Stimulated activated CD8-positive, alpha-beta memory T cell treated with anti-CD3 and anti-CD28 coated beads, Interleukin-12 subunit alpha, Interleukin-12 subunit beta, amount 100 ng/mL, for 24 hours (primary cell): ENCODE results near the gene NPAT.
"Not testable (repeated sequence)": the region's sequence is repeated elsewhere in the genome, so short reads cannot be mapped to it uniquely, and the experiment has no call there.

Source experiments
- DNase-seq: peaks from one replicate; pipeline ENCODE4 v3.0.0-alpha.2; 2020; ENCODE audit errors: extremely low read depth

NPAT gene

GRCh38 chr11:108154591-108154990 is 67.8 kb downstream of the NPAT start:
- no peak for DNase-seq

GRCh38 chr11:108148556-108148955 is 73.9 kb downstream of the NPAT start:
- DNase-seq, result no peak

DNA sequence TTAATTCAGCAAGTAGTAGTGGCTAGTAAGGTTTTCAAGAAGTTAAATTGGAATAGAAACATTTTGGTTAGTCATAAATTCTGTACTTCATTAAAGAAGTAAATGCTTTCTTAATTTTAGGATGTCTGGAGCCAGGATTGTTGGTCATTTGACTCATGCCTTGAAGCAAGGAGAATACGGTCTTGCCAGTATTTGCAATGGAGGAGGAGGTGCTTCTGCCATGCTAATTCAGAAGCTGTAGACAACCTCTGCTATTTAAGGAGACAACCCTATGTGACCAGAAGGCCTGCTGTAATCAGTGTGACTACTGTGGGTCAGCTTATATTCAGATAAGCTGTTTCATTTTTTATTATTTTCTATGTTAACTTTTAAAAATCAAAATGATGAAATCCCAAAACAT is 75.3 kb downstream of the NPAT start:
- DNase-seq, result no peak

DNA sequence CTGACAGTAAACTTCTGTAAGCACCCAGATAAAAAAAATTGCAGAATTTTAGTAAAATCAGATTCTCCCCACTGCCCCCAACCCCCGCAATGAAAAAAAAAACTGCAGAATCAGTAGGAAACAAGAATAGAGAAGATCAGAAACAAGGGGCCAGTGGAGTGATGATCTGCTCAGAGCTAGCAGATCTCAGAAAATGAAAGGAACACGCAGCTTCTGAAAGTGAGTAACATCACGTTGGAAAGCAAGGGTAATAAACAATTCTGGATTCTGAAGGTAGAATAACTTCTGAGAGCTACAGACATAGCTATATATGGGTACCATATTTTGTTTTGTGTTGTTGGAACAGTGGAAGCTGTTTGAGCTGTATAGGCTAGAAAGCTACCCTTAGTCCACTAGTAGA is 77.8 kb downstream of the NPAT start:
- DNase-seq, result no peak

GRCh38 chr11:108142304-108142703 is 80.1 kb downstream of the NPAT start:
- no peak for DNase-seq

DNA sequence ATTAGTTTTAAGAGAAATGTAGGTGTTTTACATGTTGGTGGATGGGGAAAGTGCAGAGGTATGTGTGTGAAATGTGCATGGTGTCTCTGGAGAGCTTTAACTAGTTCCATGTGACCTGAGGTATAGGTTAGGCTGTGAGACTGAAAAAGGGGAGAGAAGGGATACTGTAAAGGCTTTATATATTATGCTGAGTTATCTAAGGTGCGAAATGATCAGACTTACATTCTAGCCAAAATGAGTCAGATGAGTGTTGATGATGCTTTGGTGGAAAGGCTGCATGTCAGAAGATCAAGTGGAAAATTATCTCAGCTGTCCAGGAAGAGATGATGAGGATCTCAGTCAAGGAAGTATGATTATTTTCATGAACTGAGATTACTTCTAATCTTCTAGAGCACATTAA is 85.2 kb downstream of the NPAT start:
- no peak for DNase-seq

DNA sequence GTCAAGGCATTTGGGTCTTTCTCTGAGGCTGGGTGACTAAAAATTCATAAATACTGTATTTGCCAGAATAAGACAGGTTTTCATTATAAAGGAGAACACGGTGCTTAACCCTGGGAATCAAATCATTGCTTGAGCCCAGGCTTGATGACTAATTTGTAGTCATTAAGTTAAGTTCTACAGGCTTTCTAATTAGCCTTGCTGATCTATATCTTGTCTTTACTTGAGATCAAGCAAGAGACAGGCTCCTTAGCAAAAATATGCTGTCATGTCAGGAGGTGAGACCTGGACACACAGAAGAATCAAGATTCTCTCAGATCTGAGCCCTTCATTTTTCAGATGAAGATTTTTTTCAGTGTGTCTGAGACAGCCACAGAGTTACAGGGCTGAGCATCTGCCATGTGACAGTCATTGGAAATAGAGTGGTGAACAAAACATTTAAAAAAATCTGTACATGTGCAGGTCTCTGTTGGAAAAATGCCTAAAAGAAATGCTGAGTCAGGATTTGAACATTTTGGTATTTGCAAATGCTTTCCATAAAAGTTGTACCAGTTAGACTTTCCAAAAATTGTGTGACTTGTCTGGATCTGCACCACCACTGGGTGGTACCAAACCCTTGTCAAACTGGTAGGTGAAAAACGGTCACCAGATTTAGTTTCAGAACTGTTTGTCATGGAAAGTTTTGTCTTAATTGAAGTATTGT is 86.4 kb downstream of the NPAT start:
- no peak for DNase-seq

DNA sequence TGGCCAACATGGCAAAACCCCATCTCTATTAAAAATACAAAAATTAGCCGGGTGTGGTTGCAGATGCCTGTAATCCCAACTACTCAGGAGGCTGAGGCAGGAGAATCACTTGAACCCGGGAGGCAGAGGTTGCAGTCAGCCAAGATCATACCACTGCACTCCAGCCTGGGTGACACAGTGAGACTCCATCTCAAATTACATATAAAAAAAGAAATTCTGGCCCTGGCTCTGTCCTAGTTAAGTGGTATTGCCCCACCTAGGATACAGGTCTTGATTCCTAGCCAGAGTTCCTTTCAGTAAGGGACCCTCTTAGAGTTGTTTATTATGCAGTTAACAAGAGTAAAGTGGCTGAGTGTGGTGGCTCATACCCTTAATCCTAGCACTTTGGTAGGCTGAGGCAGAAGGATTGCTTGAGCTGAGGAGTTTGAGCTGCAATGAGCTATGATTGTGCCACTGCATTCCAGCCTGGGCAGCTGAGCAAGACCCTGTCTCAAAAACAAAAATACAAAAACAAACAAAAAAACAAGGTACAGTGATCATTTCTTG is 89.4 kb downstream of the NPAT start:
- DNase-seq, result not testable (repeated sequence)

GRCh38 chr11:108131993-108132392 is 90.4 kb downstream of the NPAT start:
- DNase-seq, result no peak

- DNase-seq, result no peak
These were observed 93.7 kb downstream of the NPAT start for GRCh38 chr11:108128772-108129171.

- no peak for DNase-seq
These were observed 97.3 kb downstream of the NPAT start for GRCh38 chr11:108125096-108125495.

DNA sequence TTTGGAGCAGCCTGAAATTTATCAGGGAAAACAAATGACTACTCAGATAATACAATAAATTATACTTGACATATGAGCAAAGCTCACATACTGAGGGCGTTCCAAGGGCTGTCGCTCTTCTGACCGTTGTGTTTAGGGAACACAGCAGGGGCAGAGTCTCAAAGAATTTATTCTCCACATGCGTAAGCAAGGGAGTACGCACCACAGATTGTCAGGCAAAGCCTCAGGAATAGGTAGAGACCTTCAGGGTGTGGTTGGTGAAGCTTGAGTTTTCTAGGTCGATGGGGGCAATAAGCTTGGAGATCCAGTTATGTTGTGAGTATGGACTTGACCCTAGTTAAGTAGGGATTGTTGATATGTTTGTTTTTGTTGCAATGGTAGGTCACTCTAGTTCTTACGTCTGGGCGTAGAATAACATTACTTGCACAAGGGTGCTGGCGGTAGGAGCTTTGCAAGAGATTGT is 100.2 kb downstream of the NPAT start:
- no peak for DNase-seq

DNA sequence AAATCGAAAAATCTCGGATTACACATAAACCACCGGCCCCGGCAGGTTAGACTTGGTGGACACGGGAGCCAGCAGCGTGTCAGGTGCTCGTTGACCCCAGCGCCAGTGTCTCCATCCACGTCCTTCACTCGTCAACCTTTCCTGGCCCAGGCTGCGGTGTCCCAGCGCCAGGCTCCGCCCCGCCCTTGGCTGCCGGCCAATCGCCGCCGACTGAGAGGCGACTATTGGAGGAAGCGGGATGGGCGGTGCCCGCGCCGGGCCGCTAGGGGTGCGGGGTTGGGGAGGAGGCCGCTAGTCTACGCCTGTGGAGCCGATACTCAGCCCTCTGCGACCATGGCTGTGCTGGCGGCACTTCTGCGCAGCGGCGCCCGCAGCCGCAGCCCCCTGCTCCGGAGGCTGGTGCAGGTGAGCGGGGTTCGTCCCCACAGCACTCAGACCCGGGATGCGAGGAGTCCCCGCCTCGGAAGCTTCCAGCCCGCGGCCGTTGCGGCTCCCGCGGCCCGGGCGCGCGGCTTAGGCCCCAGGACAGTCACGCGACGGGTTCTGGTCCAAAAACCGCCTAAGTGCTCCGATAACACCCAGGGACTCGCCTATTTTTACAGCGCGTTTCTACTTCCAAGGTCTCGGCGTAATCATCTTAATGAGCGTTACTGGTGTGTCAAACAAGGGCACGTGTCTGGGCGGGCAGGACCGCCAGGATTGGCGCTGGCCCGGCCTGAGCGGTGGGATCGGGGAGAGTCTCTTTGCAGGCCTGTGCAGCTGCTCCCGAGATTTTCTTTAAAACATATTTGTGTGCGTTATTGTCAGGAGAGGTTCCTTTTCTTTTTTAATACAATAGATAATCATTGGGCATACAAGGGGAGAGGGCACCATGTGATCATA is 100.9 kb downstream of the NPAT start, which contains the start of gene ACAT1:
ACAT1 (plus strand) TSS at position 294 of the 882 bp plus-strand sequence; CDS start at position 334, 40 bp downstream.
- peak; percentile 90 for DNase-seq

DNA sequence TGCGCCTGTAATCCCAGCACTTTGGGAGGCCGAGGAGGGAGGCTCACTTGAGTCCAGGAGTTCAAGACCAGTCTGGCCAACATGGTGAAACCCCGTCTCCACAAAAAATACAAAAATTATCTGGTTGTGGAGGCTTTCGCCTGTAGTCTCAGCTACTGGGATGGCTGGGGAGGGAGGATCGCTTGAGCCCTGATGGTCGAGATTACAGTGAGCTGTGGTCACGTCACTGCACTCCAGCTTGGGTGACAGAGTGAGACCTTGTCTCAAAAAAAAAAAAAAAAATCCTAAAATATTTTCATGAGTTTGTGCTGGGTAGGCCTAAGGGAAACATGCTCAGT is 101.5 kb downstream of the NPAT start:
- not testable (repeated sequence) for DNase-seq

DNA sequence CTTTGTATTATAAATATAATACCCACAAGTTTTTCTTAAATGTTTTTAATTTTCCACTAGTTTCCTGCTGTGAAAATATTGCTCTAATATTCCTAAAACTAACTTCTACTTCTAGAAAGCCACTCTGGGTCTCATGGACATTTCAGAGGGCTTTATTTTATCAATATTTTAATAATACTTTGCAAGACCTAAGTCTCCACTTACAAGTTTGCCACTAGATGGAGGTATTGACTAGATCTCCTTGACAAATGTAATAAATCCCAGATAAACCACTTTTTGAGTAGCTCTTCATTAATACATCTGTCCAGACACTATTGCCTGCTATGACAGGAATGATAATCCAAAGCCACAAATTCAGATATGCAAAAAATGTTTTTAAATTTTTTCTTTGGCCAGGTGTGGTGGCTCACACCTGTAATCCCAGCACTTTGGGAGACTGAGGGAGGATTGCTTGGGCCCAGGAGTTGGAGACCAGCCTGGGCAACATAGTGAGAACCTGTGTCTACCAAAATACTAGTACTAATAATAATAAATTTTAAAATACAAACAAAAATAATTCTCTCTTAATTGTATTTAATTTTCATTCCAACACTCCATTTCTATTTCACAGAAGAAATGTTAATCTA is 104.6 kb downstream of the NPAT start:
- no peak for DNase-seq

DNA sequence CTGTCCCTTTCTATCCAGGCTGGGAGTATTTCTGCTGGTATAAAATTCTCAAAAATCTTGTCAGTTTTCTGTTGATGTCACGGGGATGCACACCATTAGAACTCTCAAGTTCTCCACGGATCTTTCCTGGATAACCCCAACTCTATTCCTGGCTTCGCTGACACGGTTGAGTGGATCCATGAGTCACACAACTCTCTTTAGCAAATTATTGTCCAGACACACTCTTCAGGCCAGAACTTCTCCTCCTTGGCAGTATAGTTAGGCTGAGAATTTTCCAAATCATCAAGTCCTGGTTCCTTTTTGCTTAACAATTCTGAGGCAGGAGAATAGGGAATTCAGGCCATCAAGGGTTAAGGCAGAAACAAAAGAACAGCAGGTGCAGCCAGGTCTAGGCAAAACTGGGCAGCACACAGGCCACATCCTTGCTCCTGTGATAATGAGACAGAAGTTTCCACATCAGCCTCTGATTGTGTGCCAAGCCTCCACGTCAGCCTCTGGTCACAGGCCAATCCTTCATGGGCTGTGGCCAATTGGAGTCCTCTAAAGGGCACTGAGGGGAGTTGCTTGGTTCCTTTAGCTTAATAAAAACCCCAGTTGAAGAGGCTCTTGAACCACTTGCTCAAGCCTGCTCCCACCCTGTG is 106.8 kb downstream of the NPAT start:
- DNase-seq, result no peak

DNA sequence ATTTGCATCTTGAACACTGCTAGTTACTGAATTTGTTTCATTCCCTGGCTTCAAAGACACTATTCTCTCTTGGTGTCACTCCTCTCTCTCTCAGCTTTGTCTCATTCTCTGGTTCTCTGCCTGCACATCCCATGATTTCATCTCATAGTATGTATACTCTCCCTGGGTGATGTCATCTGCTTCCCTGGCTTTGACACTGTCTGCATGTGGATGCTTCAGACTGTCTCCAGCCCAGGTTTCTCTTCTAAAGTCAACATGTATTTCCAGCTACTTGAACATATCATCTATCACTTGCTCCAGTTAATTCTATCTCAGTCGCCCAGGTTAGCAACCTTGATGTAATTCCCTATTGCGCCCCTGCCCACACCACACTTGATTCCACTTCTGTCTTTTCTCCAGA is 110.4 kb downstream of the NPAT start:
- DNase-seq, result no peak

- no peak for DNase-seq
These were observed 111.3 kb downstream of the NPAT start for GRCh38 chr11:108111126-108111525.
